Activated naive CD8-positive, alpha-beta T cell treated with anti-CD3 and anti-CD28 coated beads, Interleukin-2, amount 50 U/mL, for 16 hours (primary cell): ENCODE results near the gene ZNF331.

Experiments
- DNase-seq: peaks from one replicate; pipeline ENCODE4 v3.0.0-alpha.2; 2020; ENCODE audit warnings: low read depth, low spot score

The ZNF331 gene

DNA sequence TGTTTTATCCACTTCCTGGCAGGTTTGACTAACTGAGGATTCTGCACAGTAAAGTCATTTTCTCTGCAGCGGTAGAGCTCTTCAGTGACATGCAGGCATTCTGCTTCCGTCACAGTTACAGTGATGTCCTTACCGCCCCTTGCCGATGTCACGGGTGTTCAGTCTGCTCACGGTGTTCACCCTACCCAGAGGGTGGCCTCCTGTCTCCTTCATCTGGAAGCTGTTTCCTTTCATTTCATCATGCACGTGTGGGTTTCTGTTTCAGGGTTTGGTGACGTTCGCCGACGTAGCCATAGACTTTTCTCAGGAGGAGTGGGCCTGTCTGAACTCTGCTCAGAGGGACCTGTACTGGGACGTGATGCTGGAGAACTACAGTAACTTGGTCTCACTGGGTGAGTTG lies 33.4 kb downstream of the ZNF331 start:
- no peak for DNase-seq

GRCh38 chr19:53576941-53577653 lies 39.2 kb downstream of the ZNF331 start:
- no peak for DNase-seq

DNA sequence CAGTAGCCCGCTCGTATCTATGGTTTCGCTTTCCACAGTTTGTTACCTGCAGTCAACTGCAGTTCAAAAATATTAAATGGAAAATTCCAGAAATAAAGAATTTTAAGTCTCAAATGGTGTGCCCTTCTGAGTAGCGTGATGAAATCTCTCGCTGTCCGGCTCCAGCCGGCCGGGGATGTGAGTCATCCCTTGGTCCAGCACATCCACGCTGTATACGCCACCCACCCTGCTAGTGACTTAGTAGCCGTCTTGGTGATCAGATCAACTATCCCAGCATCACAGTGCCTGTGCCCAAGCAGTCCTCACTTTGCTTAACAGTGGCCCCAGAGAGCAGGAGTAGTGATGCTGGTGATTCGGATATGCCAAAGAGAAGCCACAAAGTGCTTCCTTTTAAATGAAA lies 40.0 kb downstream of the ZNF331 start:
- no peak for DNase-seq

GRCh38 chr19:53579518-53579917 lies 41.6 kb downstream of the ZNF331 start:
- DNase-seq = no peak

DNA sequence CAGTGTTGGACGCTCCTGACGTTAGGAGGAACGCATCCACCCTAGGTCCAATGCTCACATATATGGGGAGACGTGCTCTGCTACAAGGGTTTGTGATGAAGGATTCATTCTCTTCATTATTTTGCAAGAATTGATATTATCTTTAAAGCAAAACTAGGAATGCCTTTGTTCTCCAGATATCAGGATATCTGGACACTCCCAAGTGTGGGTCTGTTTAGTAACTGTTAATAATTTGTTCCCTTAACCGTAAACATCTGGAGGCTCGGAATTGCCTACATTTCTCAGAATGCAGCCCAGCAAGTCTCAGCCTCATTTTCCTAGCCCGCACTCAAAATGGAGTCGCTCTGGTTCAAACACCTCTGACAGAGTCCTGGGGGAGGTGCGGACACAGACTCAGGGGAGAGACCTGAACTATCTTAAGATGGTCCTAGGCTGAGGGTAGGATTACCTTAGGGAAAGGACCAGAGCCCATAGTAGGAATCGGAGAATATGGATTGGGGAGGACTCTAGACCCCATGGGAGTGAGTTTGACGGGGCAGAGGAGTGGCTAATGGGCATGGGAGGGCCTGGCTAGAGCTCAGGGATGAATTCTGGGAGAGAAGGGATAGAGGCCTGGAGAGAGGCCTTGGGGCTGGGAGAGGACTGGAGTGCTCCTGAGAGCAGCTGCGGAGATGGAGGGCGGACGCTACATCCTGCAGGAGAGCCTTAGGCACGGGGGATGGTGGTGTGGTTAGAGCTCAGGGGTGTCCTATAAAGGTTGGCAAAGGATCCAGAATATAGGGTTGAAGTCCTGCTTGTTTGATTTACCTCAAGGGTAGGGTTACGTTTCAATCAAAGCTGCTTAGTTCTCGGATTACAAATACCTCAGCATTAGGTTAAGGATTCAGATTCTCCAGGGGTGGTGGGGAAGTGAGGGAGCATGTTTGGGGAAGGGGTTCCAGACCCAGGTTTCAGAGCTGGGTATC lies 43.2 kb downstream of the ZNF331 start:
- DNase-seq = no peak

DNA sequence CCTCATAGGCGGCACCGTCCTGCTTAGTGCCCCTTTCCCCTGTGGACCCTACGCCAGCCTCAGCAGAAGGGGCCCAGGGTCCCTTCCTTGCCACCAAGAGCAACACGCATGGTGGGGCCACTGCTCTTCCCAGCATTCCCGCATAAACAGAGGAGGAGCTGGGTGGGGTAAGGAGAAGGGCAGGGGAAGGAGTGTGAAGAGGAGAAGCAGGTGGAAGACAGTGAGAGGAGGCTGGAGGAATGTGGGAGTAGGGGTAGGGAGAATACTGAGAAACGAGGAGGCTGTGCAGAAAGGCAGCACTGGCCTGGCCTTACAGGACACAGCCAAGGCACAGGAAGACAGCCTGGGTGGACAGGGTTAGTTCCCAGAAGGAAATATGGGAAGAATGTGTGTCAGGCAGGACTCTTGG lies 43.9 kb downstream of the ZNF331 start:
- DNase-seq = no peak

DNA sequence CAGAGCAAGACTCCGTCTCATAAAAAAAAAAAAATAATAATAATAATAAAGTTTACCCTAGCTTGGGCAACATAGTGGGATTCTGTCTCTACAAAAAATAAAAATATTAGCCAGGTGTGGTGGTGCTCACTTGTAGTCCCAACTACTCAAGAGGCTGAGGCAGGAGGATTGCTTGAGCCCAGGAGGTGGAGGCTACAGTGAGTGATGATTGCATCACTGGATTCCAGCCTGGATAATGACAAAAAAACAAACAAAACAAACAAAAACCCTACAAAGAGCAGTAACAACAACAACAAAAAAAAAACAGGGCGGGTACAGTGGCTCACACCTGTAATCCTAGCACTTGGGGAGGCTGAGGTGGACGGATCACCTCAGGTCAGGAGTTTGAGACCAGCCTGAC lies 45.2 kb downstream of the ZNF331 start:
- no peak for DNase-seq

- DNase-seq = no peak
These were observed 48.3 kb downstream of the ZNF331 start for GRCh38 chr19:53586277-53586691.

DNA sequence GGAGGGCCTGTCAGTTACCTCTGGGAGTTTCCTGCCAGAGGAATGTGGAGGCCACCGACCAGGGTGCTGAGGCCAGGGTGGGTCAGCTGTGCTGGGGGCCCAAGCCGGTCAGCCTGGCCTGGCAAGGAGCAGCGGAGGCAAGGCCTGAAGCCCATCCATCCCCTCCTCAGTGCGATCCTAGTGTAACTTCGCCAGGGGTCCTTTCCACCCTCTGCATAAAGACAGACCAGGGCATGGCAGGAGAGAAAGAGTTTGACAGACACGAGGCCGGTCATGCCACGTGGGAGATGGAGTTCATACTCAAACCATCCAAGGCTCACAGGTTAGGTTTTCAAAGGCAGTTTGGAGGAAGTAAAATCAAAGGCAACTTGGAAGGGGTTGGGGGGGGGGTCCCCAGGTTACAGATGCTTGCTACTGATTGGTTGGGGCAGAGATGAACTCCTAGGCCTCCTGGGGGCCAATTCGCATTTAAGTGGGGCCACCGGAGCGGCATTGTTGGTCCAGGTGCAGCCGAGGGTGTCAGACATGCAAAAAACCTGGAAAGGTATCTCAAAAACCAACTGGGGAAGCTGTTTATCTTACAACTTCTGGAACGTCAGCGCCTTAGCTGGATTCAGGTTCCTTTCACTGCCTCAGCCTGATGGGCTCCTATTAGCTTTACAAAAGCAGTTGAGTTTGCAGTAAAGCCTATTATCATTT lies 57.0 kb downstream of the ZNF331 start:
- no peak for DNase-seq

GRCh38 chr19:53595510-53595867 lies 57.5 kb downstream of the ZNF331 start:
- no peak for DNase-seq

DNA sequence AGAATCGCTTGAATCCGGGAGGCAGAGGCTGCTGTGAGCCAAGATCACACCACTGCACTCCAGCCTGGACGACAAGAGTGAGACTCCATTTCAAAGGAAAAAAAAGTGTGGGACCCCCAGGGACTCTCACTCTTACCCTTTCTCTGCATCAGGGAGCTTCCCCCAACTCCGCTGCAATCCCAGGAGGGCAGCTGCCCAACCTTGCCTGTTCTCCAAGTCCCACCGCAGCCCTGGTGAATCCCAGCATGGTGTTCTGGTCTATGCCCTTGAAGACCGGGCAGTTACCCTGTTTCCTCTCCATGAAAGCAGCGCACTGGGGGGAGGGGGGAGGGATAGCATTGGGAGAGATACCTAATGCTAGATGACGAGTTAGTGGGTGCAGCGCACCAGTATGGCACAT lies 58.1 kb downstream of the ZNF331 start:
- DNase-seq = no peak

DNA sequence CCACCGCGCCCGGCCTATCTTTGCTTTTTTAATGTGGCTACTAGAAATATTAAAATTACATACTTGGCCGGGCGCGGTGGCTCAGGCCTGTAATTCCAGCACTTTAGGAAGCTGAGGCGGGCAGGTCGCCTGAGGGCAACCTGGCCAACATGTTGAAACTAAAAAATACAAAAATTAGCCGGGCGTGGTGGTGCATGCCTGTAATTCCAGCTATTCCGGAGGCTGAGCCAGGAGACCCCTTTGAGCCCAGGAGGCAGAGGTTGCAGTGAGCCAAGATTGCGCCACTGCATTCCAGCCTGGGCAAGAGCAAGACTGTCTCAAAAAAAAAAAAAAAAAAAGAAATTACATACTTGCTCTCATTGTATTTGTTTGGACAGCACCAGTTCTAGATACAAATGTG lies 59.1 kb downstream of the ZNF331 start:
- DNase-seq = no peak

DNA sequence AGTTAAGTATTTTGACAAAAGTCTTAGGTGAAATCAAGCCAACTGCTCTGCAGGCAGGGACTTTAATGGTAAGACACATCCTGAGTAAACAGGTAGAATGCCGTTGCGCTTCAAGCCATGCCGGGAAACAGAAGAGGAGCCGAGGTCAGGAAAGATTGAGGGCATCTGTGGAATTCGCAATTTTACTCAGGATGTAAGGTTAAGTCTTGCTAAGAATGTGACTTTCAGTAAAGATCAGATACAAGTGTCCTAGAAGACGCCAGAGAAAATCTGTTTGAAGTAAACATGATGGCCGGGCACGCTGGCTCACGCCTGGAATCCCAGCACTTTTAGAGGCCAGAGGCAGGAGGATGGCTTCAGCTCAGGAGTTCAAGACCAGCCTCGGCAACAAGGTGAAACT lies 60.4 kb downstream of the ZNF331 start:
- no peak for DNase-seq

GRCh38 chr19:53600217-53600616 lies 62.3 kb downstream of the ZNF331 start:
- no peak for DNase-seq

DNA sequence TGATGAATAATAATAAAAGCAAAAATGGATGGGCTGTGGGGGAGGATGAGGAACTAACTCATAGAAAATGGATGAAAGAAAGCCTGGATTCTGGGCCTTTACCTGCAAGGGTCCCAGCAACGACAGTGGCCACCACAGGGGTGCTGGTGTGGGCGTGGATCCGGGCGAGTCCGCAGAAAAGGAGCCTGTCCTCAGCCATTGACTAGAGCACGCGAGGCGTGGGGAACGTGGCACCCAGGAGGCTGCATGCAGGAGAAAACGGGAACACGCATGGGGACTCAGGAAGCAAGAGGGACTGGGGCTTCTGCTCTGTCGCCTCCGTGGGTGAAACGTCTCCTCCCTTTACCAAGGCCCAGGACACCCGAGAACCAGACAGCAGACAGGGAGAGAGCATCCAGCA lies 68.1 kb downstream of the ZNF331 start:
- no peak for DNase-seq

GRCh38 chr19:53608381-53608780 lies 70.4 kb downstream of the ZNF331 start:
- no peak for DNase-seq

DNA sequence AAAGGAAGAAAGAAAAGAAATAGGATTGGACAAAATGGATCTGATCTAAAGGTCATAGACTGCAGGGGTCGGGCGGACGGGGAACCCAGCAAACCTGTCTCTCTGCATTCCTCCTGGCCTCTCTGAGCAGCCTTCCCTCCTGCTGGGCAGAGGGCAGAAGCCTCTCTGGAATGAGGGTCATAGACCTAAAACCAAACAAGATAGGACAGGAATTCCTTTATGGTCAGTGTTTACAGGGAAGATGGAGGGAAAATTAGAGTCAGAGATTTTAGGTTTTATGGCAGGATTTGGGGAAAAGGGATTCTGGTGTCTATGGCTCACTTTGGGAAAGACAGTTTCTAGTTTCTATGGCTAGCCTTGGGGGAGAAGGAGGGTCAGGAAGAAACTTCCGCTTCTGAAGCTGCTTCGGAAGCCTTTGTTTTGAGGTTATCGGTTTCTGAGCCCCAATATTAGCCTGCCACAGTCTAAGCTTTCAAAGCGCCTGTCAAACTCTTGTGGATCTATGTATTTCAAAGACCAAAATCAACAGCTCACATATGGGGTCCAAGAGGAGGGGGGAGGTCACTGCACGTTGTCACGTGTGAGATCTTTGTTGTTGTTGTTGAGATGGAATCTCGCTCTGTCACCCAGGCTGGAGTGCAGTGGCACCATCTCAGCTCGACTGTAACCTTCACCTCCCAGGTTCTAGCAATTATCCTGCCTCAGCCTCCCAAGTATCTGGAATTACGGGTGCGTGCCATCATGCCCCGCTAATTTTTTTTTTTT lies 75.0 kb downstream of the ZNF331 start:
- no peak for DNase-seq

DNA sequence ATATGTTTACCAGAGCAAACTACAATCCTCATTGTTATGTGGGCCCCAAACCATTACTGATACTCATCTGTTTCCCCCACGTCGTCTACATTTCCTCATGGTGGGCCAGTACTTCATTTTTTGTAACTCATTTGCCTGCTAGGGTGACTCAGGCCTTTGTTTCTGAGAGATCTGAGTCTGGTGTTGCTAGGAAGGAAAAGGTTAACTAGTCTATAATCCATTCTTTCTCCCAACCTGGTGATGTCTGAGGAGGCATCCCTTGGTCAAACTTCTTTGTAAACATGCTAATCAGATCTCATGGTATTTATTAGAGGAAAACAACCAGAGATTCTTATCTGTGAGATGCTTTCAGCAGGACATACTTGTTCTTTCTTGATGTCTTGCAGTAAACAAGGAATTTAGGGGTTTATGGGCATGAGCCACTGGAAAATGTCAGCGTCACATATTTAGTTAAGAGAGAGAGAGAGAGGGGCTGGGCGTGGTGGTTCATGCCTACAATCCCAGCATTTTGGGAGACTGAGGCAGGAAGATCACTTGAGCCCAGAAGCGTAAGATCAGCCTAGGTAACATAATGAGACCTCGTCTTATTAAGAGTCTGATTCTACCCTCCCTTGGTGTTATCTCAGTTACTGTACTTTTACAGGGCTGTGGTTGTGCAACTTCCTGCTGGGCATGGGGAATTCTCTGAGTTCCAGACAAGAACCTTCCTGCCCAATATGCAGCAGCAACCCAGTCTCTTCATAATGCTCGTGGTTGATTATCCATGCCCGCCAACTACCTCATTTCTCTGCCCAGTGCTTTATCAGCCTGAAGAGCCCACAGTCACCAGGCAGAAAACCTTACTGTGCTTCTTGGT lies 84.2 kb downstream of the ZNF331 start:
- no peak for DNase-seq

DNA sequence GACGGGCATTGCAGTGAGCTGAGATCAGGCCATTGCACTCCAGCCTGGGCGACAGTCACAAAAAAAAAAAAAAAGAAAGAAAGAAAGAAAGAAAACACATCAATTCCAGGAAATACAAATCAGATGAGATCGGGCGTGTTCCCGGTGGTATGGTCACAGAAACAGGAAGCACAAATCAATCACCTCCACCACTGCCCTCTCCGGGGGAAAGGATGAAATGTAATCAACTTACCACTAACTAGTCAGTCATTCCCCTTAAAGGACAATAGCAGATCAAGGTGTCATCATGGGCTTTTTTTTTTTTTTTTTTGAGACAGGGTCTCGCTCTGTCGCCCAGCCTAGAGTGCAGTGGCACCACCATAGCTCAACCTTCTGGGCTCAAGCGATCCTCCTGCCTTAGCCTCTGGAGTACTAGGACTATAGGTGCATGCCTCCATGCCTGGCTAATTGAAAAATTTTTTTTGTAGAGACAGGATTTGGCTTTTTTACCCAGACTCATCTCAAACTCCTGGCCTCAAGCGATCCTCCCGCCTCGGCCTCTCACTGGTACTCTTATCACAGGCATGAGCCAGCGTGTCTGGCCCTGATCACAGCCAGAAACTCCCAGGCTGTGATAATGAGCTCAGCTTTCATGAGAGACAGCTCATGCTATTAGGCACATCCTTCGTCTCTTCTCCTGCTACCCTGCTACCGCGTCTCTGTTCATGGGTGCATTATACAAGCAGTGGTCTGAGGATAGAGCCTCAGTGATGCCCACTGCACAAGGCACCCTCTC lies 87.0 kb downstream of the ZNF331 start:
- DNase-seq = no peak

- DNase-seq = no peak
These were observed 88.5 kb downstream of the ZNF331 start for GRCh38 chr19:53626486-53626885.
